ENCODE results near the gene KREMEN1.

KREMEN1 gene

DNA sequence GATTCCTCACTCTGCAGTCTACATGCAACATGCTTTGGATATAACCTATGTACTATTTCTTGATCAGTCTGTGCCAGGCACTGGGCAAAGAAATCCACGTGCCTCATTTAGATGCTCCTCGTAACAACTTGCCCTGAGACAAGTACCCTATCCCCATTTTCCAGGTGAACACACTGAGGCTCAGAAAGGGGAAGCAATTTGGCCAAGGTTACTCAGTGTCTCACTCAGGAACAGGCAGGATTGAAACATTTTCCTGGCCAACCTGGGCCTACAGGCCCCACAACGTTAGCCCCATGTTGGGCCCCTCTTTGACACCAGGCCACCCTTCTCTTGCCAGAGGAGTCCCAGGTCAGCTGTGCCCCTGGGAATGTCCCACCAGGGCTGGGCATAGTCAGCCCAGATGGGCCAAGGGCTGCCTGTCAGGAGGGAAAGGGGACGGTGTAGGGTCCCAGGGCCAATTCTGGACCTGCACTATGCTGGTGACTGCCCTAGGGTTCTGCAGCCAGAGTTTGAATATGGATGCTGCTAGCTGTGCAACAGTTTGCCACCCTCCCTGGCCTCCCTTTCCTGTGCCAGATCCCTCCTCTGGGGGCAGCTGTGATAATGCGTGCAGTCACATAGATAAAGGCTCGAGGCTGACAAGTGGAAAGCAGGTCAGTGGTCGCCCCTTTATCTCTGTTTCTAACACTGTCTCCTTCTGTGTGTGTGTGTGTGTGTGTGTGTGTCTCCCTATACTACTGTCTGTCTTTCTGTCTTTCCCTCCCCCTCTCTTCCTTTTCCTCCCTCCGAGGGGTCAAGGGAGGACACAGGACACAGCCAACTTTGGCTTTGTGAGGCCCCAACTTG lies 122.5 kb downstream of the KREMEN1 start:
- DNase-seq = no peak

DNA sequence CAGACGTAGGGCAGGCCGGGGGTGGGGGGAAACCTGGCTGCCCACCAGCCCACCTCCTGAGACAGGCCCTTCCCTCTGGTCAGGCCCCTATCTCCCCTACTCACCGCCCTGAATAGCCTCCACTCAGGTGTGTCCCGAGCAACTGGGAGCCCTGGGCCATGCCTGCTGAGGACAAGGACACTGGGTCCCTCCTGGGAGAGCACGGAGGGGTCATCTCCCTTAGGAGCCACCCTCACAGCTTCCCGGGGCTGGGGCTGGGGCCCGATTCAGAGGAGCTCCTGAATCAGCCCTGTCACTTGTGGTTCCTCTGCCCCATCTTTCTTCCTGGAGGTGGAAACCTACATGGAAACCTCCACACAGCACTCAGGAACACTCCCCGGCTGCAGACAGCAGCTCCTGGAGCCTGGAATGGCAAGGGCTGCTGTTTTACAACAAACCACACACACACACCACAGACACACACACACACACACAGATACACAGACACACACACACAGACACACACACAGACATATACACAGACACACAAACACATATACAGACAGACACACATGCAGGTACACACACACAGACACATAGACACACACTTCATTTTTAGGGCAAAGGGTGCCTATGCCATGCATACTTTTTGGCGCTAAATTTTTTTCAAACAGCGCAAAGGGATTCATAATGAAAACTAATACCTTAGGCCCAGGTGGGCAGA lies 123.3 kb downstream of the KREMEN1 start:
- no peak for DNase-seq

DNA sequence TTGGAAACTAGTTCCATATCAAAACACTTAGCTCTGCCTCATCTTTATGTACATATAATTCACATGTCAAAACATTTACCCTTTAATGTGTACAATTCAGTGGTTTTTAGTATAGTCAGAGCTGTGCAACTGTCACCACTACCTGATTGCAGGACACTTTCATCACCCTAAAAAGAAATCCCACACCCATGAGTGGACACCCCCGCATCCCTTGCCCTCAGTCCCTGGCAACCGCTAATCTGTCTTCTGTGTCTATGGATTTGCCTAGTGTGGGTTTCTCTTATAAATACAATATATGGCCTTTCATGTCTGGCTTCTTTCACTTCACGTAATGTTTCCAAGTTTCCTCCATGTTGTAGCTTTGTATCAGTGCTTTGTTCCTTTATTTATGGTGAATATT lies 124.3 kb downstream of the KREMEN1 start:
- no peak for DNase-seq

DNA sequence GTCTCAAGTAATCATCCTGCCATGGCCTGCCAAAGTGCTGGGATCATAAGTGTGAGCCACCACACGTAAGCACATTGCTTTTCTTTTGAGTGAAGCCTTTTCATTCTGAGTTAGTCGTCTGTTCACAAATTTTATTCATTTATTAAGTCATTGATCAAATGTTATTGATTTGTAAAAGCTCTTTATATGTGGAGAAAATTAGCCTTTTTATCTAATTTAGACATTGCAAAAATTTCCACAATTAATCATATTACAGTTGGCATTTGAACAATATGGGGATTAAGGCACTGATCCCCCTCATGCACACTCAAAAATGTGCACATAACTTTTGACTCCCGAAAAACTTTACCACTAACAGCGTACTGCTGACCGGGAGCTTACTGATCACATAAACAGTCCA lies 125.4 kb downstream of the KREMEN1 start:
- no peak for DNase-seq

DNA sequence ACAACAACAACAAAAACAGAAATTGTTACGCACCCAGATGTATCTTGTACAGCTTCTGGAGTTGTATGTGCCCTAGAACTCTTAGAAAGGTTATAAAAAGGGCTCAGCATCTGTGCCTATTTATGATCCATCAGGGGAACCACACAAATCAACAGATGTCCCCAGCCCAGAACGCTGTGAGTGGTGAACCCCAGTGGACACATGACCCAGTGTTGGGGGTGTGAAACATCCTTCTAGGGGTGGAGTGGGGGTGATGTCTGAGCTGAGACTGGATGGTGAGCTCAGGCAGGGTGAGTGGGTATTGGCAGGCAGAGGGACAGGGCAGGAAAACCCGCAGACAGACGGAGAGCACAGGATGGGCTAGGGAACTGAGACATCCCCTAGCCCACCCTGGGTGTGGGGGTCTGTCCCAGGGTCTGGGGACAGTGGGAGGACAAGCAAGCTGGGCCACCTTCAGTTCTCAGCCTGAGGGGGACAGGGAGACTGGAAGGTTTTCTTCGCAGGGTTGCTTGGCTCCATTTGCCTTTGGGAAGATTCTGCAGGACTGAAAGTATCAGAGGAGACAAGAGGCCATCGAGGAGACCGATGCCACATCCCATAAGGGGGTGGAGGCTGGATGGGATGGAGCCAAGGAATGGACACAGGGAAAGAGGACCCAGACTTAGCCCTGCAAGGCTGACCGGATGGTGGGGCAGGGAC lies 127.0 kb downstream of the KREMEN1 start:
- no peak for DNase-seq

DNA sequence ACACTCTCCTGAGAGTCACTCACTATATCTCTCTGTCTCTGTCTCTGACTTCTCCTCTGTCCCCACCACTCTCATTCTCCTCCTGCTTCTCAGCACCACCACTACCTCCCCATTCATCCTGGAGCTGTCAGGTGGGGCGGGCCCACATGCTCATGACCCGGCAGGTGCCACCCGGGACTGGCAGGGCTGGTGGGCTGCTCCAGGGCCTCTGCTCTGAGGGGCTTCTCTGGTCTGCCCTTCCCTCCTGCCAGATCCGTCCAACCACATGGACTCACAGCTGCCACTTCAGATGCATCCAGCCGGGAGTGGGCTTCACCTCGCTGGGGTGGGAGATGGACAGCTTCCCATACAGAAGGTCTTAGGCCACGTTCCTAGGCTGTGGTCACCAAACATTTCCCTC lies 128.1 kb downstream of the KREMEN1 start:
- DNase-seq = no peak

DNA sequence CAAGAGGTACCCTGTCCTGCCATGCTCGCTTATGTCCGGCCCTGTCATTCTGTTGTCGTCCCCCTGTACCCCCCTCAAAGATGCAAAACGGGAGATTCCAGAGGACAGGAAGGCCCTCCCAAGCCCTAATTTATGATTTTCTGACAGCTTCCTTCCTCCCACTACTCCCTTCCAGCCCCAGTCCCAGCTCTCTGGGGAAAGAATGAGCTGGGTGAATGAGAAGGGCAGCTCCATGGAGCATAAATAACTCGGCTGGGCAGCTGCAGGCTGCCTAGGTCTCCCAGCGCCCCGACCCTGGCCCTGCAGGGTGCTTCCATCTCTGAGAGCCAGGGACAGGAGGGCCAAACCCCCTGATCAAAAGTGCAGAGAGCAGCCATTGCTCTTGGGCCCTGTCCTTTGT lies 128.9 kb downstream of the KREMEN1 start:
- no peak for DNase-seq

DNA sequence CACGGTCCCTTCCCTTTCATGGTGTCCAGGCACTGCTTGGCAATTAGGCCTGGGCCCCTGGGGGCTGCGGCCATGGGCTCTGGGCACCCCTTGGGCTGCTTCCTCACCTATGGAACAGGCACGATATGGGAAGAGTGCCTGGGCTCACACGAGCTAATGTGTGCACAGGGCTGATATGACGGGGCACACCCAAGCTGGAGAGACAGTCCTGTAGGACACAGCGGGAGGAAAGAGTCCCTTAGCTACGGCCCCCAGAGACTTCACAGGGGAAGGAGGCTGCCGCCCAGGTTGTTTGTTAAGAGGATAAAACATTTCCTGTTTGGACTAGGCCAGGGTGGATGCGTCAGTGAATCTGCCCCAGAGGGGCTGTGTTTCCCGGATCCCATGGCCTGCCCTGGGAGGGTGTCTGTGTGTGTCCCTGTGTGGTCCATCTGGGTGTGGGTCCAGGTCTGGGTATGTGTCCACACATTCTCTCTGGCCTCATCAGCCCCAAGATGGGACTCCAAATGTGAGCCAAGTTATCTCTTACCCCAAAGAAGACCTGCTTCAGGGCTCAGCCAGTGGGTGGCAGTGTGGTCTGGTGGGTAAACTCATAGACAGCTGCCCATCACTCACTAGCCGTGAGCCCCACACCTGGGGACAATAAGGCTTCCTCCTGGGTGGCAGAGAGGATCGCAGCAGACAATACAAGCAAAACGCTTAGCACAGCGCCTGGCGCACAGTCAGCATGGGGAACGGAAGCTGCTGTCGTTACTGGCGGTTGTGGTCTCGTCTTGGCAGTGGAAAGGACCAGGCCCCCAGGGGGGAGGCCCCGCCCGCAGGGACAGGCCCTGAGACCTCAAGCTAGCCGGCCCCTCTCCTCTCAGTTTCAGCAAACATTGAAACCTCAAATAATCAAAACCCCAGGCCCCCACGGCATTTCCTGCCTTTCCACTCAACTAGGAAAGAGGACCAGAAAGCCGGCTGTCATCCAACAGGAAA lies 129.7 kb downstream of the KREMEN1 start:
- no peak for DNase-seq

DNA sequence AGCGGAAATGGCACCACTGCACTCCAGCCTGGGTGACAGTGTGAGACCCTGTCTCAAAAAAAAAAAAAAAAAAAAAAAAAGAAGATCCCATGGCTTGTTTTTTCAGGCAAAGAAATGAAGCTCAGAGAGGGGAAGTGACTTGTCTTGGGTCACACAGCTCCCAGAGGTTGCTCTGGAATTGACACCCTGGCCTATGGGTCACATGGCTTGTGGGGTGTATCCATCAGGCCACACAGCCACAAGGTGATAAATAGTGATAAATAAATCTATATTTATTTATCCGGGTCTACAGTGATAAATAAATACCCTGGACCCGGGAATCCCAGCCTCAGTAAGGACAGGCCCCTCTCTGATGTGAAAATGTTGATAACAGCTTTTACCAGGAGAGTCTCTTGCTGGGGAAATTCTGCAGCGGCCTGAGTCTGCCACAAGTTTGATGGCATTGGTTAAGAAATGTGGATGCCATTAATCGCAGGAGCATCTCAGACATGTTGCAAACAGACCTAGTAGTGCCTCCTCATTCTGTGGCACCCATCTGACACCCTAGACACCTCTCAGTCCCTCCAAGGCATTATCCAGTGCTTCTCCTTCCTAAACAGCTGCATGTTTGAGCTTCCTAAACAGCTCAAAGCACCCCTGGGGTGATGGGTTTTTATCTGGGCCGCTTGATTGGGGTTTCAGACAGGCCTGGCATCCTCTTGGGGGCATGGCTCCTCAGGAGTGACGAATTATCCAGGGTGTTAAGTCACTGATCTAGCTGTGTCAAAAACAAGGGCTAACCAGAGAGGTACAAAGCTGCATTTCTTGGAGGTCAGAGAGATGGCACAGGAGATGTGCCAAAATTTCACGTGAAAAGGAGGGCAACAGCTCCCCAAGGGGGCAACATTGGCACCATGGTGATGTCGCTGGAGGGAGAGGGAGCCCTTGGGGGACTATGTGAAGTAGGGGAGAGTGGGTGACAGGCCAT lies 130.9 kb downstream of the KREMEN1 start:
- no peak for DNase-seq

DNA sequence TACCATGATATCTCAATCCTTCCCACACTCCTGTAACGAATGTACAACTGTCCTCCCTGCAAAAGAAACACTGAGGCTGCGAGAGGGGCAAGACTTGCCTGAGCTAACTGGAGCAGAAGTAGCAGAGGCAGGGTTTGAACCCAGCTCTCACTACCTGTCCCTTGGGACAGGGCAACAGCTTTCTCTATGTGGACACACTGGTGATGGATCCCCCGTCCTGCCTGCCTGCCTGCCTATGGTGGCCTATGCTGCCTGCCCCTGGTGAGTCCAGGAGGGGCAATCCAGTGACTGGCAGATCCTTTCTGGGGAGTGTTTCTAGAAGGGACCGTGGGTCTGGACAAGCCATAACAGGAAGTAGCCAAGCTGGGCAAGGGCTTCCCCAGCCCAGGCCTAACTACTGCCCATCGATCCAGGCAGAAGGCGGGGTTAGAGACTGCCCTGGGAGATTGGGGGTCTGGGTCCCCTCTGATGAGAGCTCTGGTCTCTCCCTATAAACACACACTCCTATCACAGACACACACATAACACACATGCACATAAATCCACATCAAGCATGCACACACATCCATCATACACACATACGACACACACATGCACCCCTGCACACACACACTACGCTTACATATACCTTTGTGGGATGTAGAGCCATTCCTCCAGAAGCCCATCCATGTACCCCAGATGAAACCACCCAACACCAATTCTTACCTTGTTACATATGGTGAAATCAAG lies 131.8 kb downstream of the KREMEN1 start:
- no peak for DNase-seq

DNA sequence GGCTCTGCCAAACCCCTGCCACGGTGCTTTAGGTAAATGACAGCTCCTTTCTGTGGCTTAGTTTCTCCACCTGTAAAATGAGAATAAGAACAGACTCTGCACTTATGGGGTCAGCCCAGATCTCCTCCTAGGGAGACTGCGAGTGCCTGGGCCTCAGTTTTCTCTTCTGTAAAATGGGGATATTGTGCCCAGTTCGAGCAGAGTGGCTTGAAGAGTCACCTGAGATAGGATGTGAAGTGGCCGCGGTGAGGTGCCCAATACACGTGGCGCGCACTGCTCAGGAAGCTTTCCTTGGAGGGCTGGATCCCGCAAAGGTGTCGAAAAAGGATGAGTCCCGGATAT lies 132.4 kb downstream of the KREMEN1 start:
- DNase-seq = no peak

DNA sequence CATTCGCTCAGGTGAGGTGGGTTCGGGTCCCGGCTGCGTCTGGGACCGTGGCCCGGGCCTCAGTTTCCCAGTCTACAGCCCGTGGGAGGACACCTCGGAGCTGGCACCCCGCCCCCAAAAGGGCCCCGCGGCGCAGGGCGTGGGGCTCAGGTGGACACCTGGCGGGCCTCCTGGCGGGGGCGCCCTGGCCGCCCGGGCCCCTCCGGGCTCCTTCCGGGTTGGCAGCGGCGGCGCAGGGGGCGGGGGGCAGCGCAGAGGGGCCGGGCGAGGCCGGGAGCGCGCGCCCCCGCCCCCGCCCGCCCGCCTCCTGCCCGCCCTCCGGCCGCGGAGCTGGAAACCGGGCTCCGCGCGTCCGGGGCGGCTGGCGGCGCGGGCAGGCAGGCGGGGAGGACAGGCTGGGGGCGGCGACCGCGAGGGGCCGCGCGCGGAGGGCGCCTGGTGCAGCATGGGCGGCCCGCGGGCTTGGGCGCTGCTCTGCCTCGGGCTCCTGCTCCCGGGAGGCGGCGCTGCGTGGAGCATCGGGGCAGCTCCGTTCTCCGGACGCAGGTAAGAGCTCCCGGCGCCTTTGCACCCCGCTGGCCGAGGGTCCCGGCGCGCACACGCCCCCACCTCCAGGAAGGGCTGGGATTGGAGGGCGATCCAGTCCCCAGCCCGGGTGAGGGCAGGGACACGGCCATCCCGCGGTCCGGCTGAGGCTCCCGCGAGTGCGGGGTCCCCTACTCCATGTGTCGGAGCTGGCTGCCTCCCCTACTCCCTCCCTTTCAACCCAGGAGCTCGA lies 132.9 kb downstream of the KREMEN1 start, which contains the start of gene EMID1:
Gene EMID1, plus strand, starts transcription at position 303 of the 778 bp plus-strand sequence. Its CDS starts 143 bp downstream, at position 446.
- DNase-seq = no peak

DNA sequence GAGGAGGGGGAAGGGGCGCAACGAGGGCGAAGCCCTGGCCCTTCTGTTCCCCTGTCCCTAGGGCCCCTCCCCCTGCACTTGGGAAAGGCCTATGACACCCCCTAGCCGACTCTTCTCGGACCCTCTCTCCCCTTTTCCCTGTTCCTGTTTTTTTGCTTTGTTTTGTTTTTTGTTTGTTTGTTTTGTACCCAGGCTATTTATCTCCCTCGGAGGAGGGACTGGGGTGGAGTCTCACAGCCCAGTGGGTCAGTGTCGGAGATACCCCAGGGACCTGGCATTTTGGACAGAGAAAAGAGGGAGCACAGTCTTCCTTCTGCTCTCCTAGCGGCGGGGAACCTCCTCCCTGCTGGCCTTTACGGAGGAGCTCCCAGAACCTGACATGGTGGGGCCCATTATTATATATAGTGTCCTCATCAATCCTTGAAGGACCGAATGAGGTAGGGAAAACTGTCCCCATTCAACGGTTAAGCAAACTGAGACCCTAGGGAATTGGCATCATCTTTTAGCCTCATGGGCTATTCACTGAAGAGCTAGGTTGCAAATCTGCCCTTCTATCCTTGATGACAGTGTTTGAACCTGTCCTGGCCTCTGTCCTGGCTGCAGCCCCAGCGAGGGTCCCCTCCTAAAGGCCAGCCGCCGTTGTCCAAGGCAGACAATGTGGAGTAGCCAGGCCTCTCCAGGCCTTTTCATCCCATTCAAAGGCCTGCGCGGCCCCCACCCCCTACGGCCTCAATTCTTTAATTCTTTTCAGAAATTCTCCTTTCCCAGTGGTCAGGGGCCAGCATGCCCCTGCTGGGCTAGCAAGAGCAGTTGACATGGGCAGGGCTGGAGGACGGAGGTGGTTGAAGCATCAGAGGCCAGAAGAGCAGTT lies 133.8 kb downstream of the KREMEN1 start:
- no peak for DNase-seq

DNA sequence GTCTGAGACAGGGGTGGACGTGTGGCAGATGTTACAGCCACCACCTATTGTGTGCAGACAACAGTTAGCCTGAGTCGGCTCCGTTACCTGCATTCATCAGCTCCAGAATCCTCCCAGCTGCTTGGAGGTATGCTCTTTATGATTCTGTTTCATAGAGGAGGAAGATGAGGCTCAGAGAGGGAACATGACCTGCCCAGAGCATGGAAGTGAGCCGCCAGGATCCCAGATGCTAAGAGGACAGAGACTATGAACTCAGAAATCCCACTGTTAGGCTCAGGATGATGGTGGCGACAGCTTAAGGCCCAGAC lies 134.4 kb downstream of the KREMEN1 start:
- no peak for DNase-seq

DNA sequence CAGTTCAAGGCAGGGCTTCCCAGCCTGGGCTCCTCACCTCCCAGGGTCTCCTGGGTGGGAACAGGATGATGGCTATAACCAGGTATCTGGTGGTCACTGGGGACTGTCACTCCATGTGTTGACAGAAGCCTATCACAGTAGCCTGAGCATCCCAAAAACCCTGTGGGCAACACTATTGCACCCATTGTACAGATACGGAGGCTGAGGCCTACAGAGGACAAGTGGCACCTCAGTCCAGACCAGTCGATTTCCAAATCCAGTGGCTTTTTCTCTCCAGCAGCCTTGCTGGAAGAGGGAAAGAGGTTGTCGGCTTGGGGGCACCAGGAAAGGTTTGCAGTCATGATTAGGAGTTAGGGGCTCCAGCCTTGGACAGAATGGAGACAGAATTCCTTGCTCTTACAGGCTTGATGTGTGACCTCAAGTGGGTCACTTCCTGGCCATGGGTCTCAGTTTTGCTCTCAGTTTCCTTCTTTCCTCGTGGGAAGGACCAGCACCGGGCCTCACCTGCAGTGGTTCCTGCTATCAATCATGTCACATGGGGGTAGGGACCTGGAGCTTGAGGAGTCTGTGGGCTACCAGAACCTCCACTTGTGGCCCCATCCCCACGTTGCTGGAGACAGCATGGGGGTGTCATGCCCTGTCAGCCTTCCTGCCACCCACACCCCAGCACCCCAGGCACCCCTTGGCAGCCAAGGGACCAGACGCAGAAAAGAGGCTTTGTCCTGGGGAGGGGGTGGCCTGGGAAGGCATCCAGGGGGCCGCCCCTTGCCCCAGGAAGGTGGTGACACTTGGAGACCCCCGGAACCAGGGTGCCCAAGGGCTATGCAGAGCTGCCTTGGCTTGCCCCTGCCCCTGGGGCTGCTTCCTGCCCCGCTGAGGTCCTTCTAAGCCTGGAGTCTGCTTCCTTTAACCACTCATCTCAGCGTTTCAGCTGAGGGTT lies 135.0 kb downstream of the KREMEN1 start:
- DNase-seq = no peak

DNA sequence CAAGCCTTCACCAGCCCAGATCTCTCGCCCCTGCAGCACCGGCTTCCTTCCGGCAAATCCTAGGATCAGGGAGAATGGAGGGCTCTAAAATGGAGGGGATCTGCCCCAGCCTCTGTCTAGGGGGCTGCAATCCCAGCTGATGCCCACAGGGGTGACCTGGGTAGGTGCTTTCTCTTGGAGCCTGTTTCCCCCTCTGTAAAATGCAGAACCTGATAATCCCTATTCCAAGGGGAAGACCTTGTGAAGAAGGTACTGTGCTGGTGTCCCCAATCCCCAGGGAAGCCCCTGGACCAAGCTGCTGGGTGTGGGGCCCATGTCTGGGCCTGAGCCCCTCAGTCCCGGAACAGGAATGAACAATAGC lies 135.6 kb downstream of the KREMEN1 start:
- DNase-seq = no peak

DNA sequence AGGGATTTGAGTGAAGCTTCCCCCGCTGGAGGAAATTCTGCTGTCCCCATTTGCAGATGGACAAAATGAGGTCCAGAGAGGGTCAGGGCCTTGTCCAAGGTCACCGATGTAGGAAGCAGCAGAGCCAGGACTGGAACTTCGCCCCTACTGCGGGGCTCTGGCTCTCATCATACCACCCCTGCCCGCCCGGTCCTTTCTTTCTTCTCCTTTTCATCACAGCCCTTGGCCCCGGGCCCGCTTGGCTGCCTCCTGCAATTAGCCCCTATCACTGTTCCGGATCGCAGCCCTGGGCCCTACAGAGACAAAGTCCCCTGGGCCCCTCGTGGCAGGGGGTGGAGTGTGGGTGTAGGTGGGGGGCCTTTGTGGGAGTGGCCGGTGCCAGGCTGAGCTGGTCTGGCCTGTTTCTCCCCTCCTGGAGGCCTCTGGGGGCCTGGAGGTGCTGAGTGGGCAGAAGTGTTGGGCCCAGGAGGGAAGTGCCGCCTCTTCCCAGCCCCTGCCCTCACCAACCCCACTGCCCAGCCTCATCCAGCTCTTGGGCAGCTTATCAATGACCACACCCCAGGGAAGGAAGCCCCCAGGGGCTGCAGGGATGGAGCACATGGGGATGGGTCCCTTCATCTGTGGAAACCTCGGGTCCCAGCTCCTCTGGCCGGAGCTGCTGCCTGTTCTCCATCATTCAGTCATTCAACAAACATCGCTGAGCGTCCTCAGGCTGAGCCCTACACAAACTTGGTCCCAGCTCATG lies 136.2 kb downstream of the KREMEN1 start:
- no peak for DNase-seq
